NCI-H774 (cell line): Measurements from ENCODE around the gene ZNF771.
"Not testable (repeated sequence)": the region's sequence is repeated elsewhere in the genome, so short reads cannot be mapped to it uniquely, and the experiment has no call there.

Experiments
- DNase-seq: peaks from one replicate; lab custom pipeline; 2025; lab: John Stamatoyannopoulos, UW

The ZNF771 gene

GRCh38 chr16:30376461-30376902, 30.9 kb upstream of the ZNF771 start:
- DNase-seq: no peak

GRCh38 chr16:30377050-30377811, 30.2 kb upstream of the ZNF771 start:
- DNase-seq: no peak

- DNase-seq: peak; percentile 76
Measured at GRCh38 chr16:30377812-30378235, 29.6 kb upstream of the ZNF771 start.

- DNase-seq: peak; percentile 98
Measured at GRCh38 chr16:30378236-30379157, 28.9 kb upstream of the ZNF771 start.

- no peak for DNase-seq
Measured at GRCh38 chr16:30379158-30379783, 28.1 kb upstream of the ZNF771 start.

GRCh38 chr16:30380072-30380802, 27.2 kb upstream of the ZNF771 start:
- no peak for DNase-seq

GRCh38 chr16:30380803-30381208, 26.6 kb upstream of the ZNF771 start:
- DNase-seq: no peak

GRCh38 chr16:30381291-30382041, 25.9 kb upstream of the ZNF771 start:
- no peak for DNase-seq

GRCh38 chr16:30382111-30382881, 25.1 kb upstream of the ZNF771 start, which contains the start of gene SEPTIN1:
TSS of gene SEPTIN1 (minus strand) at chr16:30382561. CDS start at chr16:30382542, 19 bp downstream.
- DNase-seq: no peak

GRCh38 chr16:30383521-30383920, 23.9 kb upstream of the ZNF771 start:
- no peak for DNase-seq

- DNase-seq: no peak
Measured at GRCh38 chr16:30394592-30395154, 12.7 kb upstream of the ZNF771 start.

- DNase-seq: peak; percentile 90
Measured at GRCh38 chr16:30395155-30395991, 12.0 kb upstream of the ZNF771 start, which contains the start of gene ZNF48. TSS of gene ZNF48 (plus strand) at chr16:30395420. CDS start at chr16:30395795, 375 bp downstream.

GRCh38 chr16:30395992-30396585, 11.3 kb upstream of the ZNF771 start:
- no peak for DNase-seq

- DNase-seq: not testable (repeated sequence)
Measured at GRCh38 chr16:30396627-30397026, 10.8 kb upstream of the ZNF771 start.

- DNase-seq: no peak
Measured at GRCh38 chr16:30397056-30397455, 10.3 kb upstream of the ZNF771 start.

- no peak for DNase-seq
Measured at GRCh38 chr16:30397776-30398660, 9.4 kb upstream of the ZNF771 start.
